Duodenal mucosa (tissue), 2 donors: ENCODE data around the gene C16orf87.

Experiments used
- H3K27ac ChIP-seq: one replicate; pipeline ENCODE4 v1.7.0; 2013; ENCODE audit warnings: low read depth, low read length
- H3K27me3 ChIP-seq, 2 donors: one replicate each; pipeline ENCODE4 v1.7.0; 2013; ENCODE audit warnings: low read length in 2 of 2, control low read depth in 1 of 2; ENCODE audit not compliant: insufficient read depth in 2 of 2, control insufficient read depth in 1 of 2
- H3K36me3 ChIP-seq, 2 donors: one replicate each; pipeline ENCODE4 v1.7.0; 2013; ENCODE audit warnings: low read length in 2 of 2, control low read depth in 1 of 2; ENCODE audit not compliant: insufficient read depth in 2 of 2, control insufficient read depth in 1 of 2
- H3K4me1 ChIP-seq, 2 donors: one replicate each; pipeline ENCODE4 v1.7.0; 2013; ENCODE audit warnings: low read length in 2 of 2, control low read depth in 1 of 2; ENCODE audit not compliant: insufficient read depth in 2 of 2, control insufficient read depth in 1 of 2
- H3K4me3 ChIP-seq, 2 donors: one replicate each; pipeline ENCODE4 v1.7.0; 2013; ENCODE audit warnings: low read length in 2 of 2, low read depth in 1 of 2
- H3K9ac ChIP-seq, 2 donors: one replicate each; pipeline ENCODE4 v1.7.0; 2013; ENCODE audit warnings: low read length in 2 of 2, low read depth in 1 of 2
- H3K9me3 ChIP-seq, 2 donors: one replicate each; pipeline ENCODE4 v1.7.0; 2013; ENCODE audit warnings: low read length in 2 of 2, control low read depth in 1 of 2; ENCODE audit not compliant: control insufficient read depth in 1 of 2

C16orf87 gene

GRCh38 chr16:46826631-46827030 is 4.3 kb downstream of the C16orf87 start:
- Histone ChIP-seq H3K9me3 (no peaks in the 10 kb centered on the region), H3K9ac (no peak overlapping the region), H3K36me3 (no peaks in the 10 kb centered on the region), H3K27ac (no peak overlapping the region), H3K4me1 (peaks cover 0 to 10% of the 10 kb centered on the region in 2 donors), H3K27me3 (no peaks in the 10 kb centered on the region), H3K4me3 (no peak overlapping the region)

DNA sequence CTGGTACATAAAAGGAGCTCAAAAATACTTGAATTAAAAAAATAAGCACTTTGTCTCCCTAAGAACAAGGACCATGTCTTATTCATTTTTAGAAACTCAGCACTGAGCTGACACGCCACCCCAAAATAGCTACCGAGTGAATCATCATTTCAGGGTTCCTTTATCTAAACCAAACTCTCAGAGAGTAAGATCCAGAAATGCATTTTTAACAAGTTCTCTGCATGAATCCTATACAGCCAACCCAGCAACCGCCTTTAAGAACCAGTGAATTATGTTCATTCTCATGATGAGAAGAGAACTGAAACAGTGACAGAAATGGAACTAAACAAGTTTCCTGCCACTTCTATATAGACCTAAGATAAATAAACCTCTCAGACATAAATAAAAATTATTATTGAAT is 8.7 kb downstream of the C16orf87 start:
- H3K27ac ChIP-seq, result no peak overlapping the region
- H3K9ac ChIP-seq, result no peak overlapping the region

GRCh38 chr16:46817961-46818360 is 13.0 kb downstream of the C16orf87 start:
- Histone ChIP-seq H3K9ac (no peak overlapping the region), H3K27ac (no peak overlapping the region), H3K36me3 (no peaks in the 10 kb centered on the region), H3K4me1 (no peaks in the 10 kb centered on the region), H3K4me3 (no peak overlapping the region), H3K27me3 (no peaks in the 10 kb centered on the region), H3K9me3 (peaks cover 0 to 5% of the 10 kb centered on the region in 2 donors)

More for the DNA sequence above, 8.7 kb downstream of the C16orf87 start:
- H3K9me3 ChIP-seq, result no peaks in the 10 kb centered on the region
- no peak overlapping the region for H3K4me3 ChIP-seq
- H3K36me3 ChIP-seq, result no peaks in the 10 kb centered on the region
- no peaks in the 10 kb centered on the region for H3K27me3 ChIP-seq
- H3K4me1 ChIP-seq, result no peaks in the 10 kb centered on the region

GRCh38 chr16:46814790-46815189 is 16.2 kb downstream of the C16orf87 start:
- Histone ChIP-seq H3K27me3 (no peaks in the 10 kb centered on the region), H3K27ac (no peak overlapping the region), H3K9ac (no peak overlapping the region)

DNA sequence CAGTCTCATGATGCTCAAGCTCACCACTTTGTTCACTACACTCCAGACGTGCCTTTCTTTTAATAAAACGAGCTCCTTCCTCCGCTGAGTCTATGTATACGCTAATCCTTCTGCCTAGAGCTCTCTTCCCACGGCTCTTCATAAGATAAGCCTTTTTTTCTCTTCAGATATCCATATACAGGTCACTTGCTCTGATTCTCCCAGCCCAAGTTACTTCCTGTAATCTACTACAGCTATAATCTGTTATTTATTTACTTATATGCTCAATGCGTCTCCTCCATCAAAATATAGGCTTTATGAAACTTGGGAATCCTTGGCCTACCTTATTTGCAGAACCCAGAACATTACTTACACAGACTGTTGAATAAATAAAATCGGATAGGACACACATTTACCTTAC is 17.4 kb downstream of the C16orf87 start:
- Histone ChIP-seq H3K4me3 (no peak overlapping the region), H3K27ac (no peak overlapping the region), H3K9me3 (peaks cover 0 to 5% of the 10 kb centered on the region in 2 donors), H3K36me3 (no peaks in the 10 kb centered on the region), H3K4me1 (peaks cover 0 to 11% of the 10 kb centered on the region in 2 donors), H3K27me3 (no peaks in the 10 kb centered on the region), H3K9ac (no peak overlapping the region)

More at GRCh38 chr16:46814790-46815189, 16.2 kb downstream of the C16orf87 start:
- H3K4me1 ChIP-seq, result peaks cover 0 to 6% of the 10 kb centered on the region in 2 donors
- H3K36me3 ChIP-seq, result no peaks in the 10 kb centered on the region
- H3K4me3 ChIP-seq, result no peak overlapping the region
- peaks cover 0 to 5% of the 10 kb centered on the region in 2 donors for H3K9me3 ChIP-seq

GRCh38 chr16:46812781-46813540 is 18.0 kb downstream of the C16orf87 start:
- no peaks in the 10 kb centered on the region for H3K27me3 ChIP-seq
- H3K9ac ChIP-seq, result no peak overlapping the region
- no peak overlapping the region for H3K4me3 ChIP-seq
- peaks cover 0 to 4% of the 10 kb centered on the region in 2 donors for H3K36me3 ChIP-seq
- peaks cover 0 to 11% of the 10 kb centered on the region in 2 donors for H3K4me1 ChIP-seq
- H3K27ac ChIP-seq, result no peak overlapping the region
- H3K9me3 ChIP-seq, result peaks cover 0 to 5% of the 10 kb centered on the region in 2 donors

- Histone ChIP-seq H3K36me3 (peaks cover 0 to 8% of the 10 kb centered on the region in 2 donors), H3K4me1 (peaks cover 0 to 11% of the 10 kb centered on the region in 2 donors), H3K27ac (no peak overlapping the region), H3K4me3 (no peak overlapping the region), H3K27me3 (no peaks in the 10 kb centered on the region), H3K9ac (no peak overlapping the region), H3K9me3 (peaks cover 0 to 5% of the 10 kb centered on the region in 2 donors)
Measured at GRCh38 chr16:46811682-46812081, 19.3 kb downstream of the C16orf87 start.

DNA sequence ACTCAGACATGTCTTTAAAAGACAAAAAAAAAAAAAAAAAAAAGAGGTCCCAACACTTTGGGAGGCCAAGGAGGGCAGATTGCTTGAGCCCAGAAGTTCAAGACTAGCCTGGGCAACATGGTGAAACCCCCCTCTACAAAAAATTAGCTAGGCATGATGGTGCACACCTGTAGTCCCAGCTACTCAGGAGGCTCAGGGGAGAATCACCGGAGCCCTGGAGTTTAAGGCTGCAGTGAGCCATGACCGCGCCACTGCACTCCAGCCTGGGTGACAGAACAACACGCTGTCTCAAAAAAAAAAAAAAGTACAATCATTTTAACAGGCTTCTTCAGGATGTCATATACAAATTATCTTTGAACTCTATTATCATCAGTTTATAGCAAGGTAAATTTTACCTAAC is 22.0 kb downstream of the C16orf87 start:
- Histone ChIP-seq H3K36me3 (peaks cover 0 to 8% of the 10 kb centered on the region in 2 donors), H3K27ac (no peak overlapping the region), H3K4me3 (no peak overlapping the region), H3K27me3 (no peaks in the 10 kb centered on the region), H3K4me1 (peaks cover 0 to 11% of the 10 kb centered on the region in 2 donors), H3K9ac (no peak overlapping the region), H3K9me3 (no peaks in the 10 kb centered on the region)

DNA sequence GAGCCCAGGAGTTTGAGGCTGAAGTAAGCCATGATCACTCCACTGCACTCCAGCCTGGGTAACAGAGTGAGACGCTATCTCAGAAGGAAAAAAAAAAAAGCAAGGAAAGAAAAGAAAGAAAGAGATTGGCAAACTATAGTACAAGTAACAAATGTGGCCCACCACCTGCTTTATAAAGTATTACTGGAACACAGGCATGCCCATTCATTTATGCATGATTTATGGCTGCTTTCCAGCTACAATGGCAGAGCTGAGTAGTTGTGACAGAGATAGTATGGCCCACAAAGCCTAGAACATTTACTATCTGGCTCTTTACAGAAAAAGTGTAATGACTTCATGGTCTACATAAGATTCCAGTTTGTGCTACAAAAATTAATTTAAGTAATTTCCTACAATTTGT is 23.6 kb downstream of the C16orf87 start:
- Histone ChIP-seq H3K36me3 (peaks cover 0 to 12% of the 10 kb centered on the region in 2 donors), H3K27ac (no peak overlapping the region), H3K27me3 (no peaks in the 10 kb centered on the region), H3K9me3 (no peaks in the 10 kb centered on the region), H3K4me1 (peaks cover 0 to 11% of the 10 kb centered on the region in 2 donors), H3K4me3 (no peak overlapping the region), H3K9ac (no peak overlapping the region)

DNA sequence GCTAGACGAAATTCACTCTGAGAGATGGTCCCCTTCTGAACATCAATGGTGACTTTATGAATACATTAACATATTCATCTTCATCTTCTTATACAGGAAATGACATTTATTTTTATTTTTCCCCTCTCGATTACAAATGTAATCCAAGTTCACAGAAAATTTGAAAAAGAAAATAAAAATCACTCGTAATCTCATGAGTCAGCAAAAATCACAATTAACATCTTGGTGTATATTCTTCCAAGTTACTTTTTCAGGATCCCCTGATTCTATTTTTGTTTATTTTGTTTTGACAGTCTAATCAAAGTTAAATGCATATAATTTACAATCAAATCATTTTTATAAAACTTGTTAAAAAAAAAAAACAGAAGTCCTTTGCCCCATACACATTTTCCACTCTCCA is 27.6 kb downstream of the C16orf87 start:
- Histone ChIP-seq H3K4me3 (no peak overlapping the region), H3K27me3 (no peaks in the 10 kb centered on the region), H3K4me1 (no peaks in the 10 kb centered on the region), H3K9me3 (no peaks in the 10 kb centered on the region), H3K27ac (no peak overlapping the region), H3K36me3 (peaks cover 0 to 12% of the 10 kb centered on the region in 2 donors), H3K9ac (no peak overlapping the region)
